NCI-H2196 (cell line): ENCODE data around the gene ZSCAN26.

ENCODE experiments used
- DNase-seq: peaks from one replicate; lab custom pipeline; 2025; ENCODE audit not compliant: unreplicated experiment; lab: John Stamatoyannopoulos, UW

Gene ZSCAN26

DNA sequence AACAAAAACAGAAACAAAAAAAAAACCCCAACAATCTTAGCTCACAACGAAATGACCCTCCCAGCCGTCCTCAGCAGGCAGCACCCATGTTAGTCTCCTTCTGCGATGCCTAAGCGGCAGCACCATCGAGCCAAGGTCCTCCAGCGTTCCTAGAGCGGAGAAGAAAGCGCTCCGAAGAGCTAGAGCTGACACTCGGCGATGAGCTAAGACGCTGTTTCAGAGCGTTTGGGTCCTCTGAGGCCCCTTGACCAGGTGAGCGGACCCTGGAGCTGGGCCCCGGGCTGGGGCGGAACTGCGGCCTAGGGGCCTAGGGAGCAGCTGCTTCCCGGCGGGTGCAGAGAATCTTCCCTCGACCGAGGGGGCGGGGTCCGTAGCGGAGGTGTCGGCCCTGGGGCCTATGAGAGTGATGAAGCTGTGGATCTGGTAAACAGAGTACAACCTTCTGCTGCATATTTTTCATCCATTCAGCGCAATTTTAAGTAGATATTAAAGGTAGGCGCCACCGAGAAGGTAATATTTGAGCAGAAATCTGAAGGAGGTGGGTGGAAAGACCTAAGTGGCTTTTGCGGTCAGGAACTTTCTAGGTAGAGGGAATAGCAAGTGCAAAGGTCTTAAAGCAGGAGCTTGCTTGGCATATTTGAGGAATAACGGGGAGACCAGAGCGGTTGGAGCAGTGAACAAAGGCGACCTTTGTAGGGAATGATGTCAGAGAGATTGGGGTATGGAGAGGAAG lies at the start of gene ZSCAN26:
ZSCAN26 (plus strand) TSS at position 182 of the 733 bp plus-strand sequence. CDS start 4,777 bp downstream, outside the sequence.
- DNase-seq = peak; percentile 85

GRCh38 chr6:28217890-28218289 lies 49.1 kb upstream of the ZSCAN26 start:
- no peak for DNase-seq

DNA sequence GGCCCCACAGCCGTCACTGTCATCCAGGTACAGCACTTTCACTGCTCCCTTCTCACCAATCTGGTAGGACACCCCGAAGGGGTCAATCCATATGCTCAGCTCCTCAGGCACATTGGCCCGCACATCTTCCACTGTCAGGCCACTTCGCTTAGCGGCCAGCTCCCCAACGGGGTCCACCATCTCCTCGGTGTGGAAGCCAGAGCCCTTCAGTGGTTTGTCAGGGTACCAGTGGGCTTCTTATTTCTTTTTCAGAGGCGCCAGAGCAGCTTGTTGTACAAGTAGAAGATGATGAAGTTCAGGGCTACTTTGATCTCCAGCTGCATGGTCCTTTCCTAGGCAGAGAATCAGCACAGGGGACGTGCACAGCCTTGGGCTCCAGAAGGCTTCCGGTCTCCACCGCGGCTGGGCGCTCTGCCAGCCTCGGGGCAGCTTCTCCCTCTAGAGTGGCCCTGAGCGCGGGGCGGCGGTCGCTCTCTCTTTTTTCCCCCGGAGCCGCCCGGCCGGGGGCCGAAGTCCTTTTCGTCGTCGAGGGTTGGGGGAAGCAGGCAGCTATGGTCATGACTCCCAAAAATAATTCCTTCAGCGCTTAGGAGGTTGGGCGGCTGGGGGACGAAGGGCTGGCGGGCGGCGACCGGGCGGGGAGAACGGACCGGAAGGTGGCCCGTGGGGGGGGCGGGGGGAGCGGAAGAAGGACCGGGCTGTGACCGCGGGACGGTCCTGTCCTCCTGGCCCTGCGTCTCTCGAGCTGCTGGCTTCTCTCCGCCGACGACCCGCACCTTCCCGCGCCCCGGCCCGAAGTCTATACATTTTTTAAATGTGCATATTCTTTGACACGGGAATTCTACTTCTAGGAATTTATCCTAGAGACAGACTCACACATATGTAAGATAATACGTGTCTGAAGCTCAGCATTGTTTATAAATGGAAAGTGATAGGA lies 48.4 kb upstream of the ZSCAN26 start:
- DNase-seq = peak; percentile 80

DNA sequence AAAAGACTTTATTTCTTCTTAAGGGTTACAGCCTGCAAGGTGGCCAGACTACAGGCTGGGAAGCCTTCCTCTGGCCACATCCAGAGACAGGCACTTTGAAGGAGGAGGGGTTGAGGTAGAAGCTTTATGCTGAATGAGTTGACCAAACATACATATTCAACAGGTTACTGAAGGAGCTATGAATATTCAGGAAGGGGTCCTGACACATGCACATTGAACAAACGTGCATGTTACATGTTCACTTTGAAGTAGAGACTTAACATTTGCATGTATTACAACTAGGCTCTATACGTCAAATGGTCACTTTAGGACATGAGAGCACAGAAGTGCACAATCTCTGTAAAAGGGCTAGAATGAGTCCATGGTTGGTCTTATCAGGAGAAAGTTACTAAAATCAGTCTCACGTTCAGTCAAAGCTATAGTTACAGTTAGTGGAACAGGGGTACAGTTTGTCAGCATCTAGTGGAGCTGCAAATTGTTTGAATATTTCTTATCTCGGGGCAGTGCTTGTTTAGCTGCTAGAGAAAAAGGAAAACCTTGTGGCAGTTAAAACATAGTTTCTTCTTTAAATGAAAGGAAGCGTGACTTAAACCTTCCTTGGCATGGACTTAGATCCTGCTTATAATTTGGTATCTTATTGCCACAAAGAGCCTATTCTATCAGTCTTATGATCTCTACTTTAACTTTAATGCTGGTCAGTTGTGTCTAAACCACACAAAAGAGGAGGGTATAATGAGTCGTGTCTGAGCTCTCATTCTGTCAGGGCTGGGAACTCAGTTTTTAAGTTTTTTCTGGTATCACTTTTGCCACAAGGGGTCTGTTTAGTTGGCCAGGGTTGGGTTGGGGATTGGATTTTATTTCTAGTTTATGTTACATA lies 46.4 kb upstream of the ZSCAN26 start:
- DNase-seq = no peak

DNA sequence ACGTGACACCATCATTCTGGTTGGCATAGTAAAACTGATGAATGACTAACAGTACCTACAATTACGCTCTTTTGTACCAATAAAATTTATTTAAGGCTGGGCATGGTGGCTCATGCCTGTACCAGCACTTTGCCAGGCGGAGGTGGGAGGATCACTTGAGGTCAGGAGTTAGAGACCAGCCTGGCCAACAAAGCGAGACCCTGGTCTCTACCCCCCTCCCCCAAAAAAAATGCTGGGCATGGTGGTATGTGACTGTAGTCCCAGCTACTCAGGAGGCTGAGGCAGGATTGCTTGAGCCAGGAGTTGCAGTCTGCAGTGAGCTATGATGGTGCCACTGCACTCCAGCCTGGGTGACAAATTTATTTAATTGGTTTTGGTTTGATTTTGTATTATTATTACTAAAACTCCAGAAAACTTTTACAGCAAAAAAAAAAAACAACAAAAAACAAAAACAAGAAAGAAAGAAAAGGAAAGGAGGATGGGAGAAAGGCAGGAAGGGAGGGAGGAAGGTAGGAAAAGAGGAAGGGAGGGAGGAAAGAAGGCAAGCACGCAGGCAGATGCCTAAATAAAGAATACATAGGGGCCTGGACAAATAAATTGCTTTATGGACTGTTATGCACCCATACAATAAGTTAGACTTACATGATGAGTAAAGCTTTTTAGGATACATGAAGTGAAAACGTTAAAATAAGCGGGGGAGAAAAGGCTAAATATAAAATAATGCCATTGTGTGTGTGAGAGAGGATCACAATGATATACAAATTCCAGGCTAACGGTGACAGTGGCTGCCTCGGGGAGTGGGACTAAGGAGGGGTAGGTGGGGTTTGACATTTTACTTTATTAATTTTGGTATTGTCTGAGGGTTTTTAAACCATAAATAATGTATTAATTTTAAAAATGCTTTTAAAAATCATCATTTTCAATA lies 42.5 kb upstream of the ZSCAN26 start:
- no peak for DNase-seq

DNA sequence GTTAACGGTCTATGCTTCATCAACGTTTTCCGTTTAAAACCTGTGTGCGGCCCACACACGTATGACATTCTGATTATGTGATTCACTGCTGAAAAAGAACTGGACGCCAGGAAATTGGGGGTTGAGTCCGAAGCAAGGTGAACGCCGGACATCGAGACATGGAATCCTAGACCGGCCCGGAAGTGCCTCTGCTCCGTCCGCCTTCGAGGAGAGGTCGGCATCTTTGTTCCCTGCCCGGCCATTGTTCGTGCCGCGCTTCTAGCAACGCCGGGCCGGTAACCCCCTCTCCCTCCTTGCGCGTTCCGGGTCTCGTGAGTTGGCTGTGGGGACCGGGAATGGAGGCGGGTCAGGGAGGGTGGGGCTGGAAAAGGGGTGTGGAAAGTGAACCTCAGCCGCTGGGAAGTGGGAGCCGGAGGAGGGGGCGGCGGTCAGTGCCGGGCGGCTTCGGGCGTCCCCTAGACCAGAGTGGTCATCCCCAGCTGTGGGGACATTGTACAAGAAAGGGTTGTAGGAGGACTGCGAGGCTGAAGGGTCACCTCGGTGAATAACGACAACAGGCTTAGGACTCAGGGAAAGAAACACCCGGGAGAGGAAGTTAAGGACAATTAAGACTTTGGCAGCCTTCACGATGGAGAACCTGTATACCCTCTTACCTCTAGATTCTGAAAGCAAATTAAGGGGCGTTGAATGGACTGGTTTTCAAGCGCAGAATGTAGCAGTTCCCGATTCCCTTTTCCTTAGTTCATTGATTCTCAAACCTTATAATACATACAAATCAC lies 41.7 kb upstream of the ZSCAN26 start, which contains the start of gene ZSCAN9:
ZSCAN9 (plus strand) TSS at position 220 of the 779 bp plus-strand sequence. CDS start 1,810 bp downstream, outside the sequence.
- peak; percentile 85 for DNase-seq

DNA sequence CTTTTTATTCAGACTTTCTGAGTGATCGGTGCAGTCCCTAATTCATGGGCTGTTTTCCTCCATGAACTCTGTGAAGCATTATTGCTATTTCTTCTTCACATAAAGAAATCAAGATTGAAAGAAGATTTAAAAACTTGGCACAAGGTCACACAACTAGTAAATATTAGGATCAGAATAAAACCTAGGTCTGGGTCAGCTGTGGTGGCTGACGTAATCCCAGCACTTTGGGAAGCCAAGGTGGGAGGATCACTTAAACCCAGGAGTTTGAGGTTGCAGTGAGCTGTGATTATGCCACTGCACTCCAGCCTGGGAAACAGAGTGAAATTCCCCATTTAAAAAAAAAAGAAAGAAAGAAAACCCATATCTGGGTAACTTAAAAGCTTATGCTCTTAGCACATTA lies 40.5 kb upstream of the ZSCAN26 start:
- no peak for DNase-seq

GRCh38 chr6:28232785-28233184 lies 34.2 kb upstream of the ZSCAN26 start:
- DNase-seq = no peak

- no peak for DNase-seq
Measured at GRCh38 chr6:28235912-28236452, 31.0 kb upstream of the ZSCAN26 start.

DNA sequence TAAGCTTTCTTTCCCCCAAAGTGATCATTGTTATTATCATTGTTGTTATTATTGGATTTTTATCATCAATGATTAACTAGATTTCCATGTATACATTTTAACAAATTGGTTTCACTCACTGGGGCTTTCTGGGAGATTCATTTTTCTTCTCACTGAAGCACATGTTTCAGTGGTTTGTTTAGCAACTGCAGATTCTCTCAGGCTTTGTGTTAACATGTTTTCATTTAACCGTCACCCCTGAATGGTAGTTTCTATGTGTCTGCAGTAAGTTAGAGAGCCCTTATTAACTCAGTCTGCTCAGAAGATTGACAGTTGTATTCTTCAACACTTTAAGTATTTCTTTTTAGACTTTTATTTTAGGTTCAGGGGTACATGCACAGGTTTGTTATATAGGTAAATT lies 27.3 kb upstream of the ZSCAN26 start:
- DNase-seq = no peak

- no peak for DNase-seq
Measured at GRCh38 chr6:28240471-28240870, 26.5 kb upstream of the ZSCAN26 start.

- no peak for DNase-seq
Measured at GRCh38 chr6:28243946-28244345, 23.0 kb upstream of the ZSCAN26 start.

DNA sequence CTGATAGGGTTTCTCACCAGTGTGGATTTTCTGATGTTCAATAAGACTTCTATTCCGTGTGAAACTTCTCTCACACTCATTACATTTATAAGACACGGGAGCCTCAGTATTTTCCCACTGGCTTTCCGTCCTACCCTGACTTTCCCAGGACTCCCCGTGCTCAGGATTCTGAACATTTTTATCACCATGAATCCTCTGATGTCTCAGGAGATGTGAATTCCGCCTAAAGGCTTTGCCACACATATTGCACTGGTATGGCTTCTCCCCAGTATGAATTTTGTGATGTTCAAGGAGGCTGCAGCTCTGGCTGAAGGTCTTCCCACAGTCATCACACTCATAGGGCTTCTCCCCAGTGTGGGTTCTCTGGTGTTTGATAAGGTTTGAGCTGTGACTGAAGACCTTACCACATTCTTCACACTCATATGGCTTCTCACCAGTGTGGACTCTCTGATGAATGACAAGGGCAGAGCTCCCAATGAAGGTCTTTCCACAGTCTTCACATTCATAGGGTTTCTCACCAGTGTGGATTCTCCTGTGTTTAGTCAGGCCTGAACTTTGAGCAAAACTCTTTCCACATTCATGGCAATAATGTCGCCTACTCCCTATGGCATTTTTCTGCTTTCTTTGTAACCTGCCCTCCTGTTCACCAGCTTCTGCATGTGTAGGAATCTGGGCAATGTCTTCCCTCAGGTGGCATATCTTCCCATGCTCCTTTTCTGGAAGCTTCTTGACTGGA lies 21.6 kb upstream of the ZSCAN26 start:
- no peak for DNase-seq

GRCh38 chr6:28248916-28249315 lies 18.0 kb upstream of the ZSCAN26 start:
- DNase-seq = no peak

- DNase-seq = no peak
Measured at GRCh38 chr6:28250747-28251146, 16.2 kb upstream of the ZSCAN26 start.

GRCh38 chr6:28251661-28252008 lies 15.3 kb upstream of the ZSCAN26 start:
- peak; percentile 7 for DNase-seq

DNA sequence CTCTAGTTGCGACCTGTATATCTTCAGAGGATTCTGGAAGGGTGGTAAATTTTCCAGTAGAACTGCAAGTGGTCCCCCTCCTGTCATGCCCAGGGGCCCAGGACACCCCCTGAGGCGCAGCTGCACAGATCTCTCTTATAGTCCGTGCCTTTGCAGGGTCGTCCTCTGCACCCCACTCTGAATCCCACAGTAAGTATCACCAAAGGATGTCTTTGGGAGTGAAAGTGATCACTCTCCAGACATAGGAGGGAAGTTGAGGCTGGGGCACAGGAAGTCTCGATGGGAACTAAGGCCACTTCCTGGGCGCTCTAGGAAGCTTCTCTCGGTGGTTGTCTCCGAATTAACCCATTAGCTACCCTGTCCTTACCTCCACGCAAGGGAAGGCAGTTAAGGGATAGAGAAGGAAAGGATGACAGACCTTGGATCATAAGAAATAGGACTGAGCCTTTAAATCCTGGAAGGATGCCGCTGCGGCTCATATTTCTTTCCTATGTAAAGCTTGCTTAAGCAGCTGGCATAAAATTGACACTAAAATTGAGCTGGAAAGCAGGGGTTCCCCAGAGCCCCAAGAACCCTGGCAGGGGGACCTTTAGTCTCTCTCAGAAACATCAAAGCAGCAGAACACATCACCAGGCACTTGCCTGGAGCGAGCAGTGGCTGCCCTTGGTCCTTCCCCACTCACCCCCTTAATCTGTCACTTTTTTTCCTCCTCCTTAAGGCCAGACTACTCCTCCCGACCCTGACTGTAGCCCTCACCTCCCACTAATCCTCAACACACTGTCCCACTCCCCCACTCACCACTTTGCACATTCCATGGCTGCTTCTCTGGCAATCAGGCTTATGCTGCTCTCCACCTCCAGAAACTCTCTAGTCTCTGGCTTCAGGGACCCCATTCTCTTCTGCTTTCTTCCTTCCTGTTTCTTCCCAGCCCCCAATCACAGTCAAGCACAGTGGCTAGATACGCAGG lies 14.7 kb upstream of the ZSCAN26 start, which contains the start of gene ZKSCAN4:
ZKSCAN4 (minus strand) TSS at position 261 of the 967 bp plus-strand sequence. CDS start 289 bp downstream, outside the sequence.
- DNase-seq = peak; percentile 85
